HG03575 (cell line): ENCODE results near the gene ATP6AP1.

Experiments used
- ATAC-seq: cut with Tn5 transposase; IDR thresholded peaks from one replicate; pipeline ENCODE4 v1.9.1; 2021; ENCODE audit not compliant: unreplicated experiment, insufficient number of reproducible peaks, low FRiP score; ENCODE audit errors: extremely low read depth

Gene ATP6AP1

GRCh38 chrX:154464806-154465365, 36.4 kb downstream of the ATP6AP1 start:
- ATAC-seq, result no peak

GRCh38 chrX:154465601-154466000, 37.1 kb downstream of the ATP6AP1 start:
- no peak for ATAC-seq

- ATAC-seq, result no peak
These were observed 37.6 kb downstream of the ATP6AP1 start for GRCh38 chrX:154466036-154466435.

GRCh38 chrX:154466907-154467306, 38.4 kb downstream of the ATP6AP1 start:
- no peak for ATAC-seq

- ATAC-seq, result no peak
These were observed 39.1 kb downstream of the ATP6AP1 start for GRCh38 chrX:154467556-154467955.

GRCh38 chrX:154468217-154468616, 39.7 kb downstream of the ATP6AP1 start:
- no peak for ATAC-seq

GRCh38 chrX:154469114-154469513, 40.6 kb downstream of the ATP6AP1 start:
- ATAC-seq, result no peak

GRCh38 chrX:154469880-154470279, 41.4 kb downstream of the ATP6AP1 start:
- no peak for ATAC-seq

- no peak for ATAC-seq
These were observed 42.0 kb downstream of the ATP6AP1 start for GRCh38 chrX:154470434-154470833.

GRCh38 chrX:154470914-154471568, 42.6 kb downstream of the ATP6AP1 start:
- no peak for ATAC-seq

- no peak for ATAC-seq
These were observed 43.6 kb downstream of the ATP6AP1 start for GRCh38 chrX:154471839-154472684.

- ATAC-seq, result no peak
These were observed 44.5 kb downstream of the ATP6AP1 start for GRCh38 chrX:154472685-154473632.

GRCh38 chrX:154473683-154474082, 45.2 kb downstream of the ATP6AP1 start:
- ATAC-seq, result no peak

GRCh38 chrX:154476821-154477220, 48.3 kb downstream of the ATP6AP1 start:
- ATAC-seq, result no peak

GRCh38 chrX:154477891-154478477, 49.5 kb downstream of the ATP6AP1 start:
- ATAC-seq, result no peak

- ATAC-seq, result no peak
These were observed 50.5 kb downstream of the ATP6AP1 start, which contains the start of gene LAGE3 for GRCh38 chrX:154478728-154479622. Gene LAGE3 (minus strand): TSS chrX:154479281. CDS start chrX:154478915, 366 bp downstream.

GRCh38 chrX:154481195-154481594, 52.7 kb downstream of the ATP6AP1 start:
- no peak for ATAC-seq
